HG03064 (cell line): ENCODE data around the gene FKBP9.
"Not testable (repeated sequence)": the region's sequence is repeated elsewhere in the genome, so short reads cannot be mapped to it uniquely, and the experiment has no call there.

ENCODE experiments used
- ATAC-seq: cut with Tn5 transposase; IDR thresholded peaks from one replicate; pipeline ENCODE4 v1.9.1; 2021; ENCODE audit warnings: low read depth; ENCODE audit not compliant: unreplicated experiment

Gene FKBP9

GRCh38 chr7:33004104-33004616, 46.9 kb downstream of the FKBP9 start:
- ATAC-seq, result not testable (repeated sequence)

- ATAC-seq, result not testable (repeated sequence)
Observed at GRCh38 chr7:33005193-33005592, 48.0 kb downstream of the FKBP9 start.

- not testable (repeated sequence) for ATAC-seq
Observed at GRCh38 chr7:33005690-33006089, 48.5 kb downstream of the FKBP9 start.

- no peak for ATAC-seq
Observed at GRCh38 chr7:33009734-33010133, 52.5 kb downstream of the FKBP9 start.

- ATAC-seq, result no peak
Observed at GRCh38 chr7:33012364-33012763, 55.1 kb downstream of the FKBP9 start.

GRCh38 chr7:33024189-33024757, 67.0 kb downstream of the FKBP9 start:
- ATAC-seq, result no peak

- ATAC-seq, result no peak
Observed at GRCh38 chr7:33035776-33036175, 78.5 kb downstream of the FKBP9 start.

GRCh38 chr7:33038639-33039038, 81.4 kb downstream of the FKBP9 start:
- ATAC-seq, result no peak

- no peak for ATAC-seq
Observed at GRCh38 chr7:33039257-33039902, 82.1 kb downstream of the FKBP9 start.

- no peak for ATAC-seq
Observed at GRCh38 chr7:33039903-33040292, 82.7 kb downstream of the FKBP9 start.

GRCh38 chr7:33040803-33041516, 83.7 kb downstream of the FKBP9 start:
- peak; percentile 90 for ATAC-seq

GRCh38 chr7:33041631-33042428, 84.6 kb downstream of the FKBP9 start:
- ATAC-seq, result no peak

GRCh38 chr7:33043501-33044400, 86.5 kb downstream of the FKBP9 start:
- ATAC-seq, result no peak

GRCh38 chr7:33044401-33044718, 87.1 kb downstream of the FKBP9 start:
- ATAC-seq, result no peak

- peak; percentile 32 for ATAC-seq
Observed at GRCh38 chr7:33044986-33045385, 87.7 kb downstream of the FKBP9 start.

GRCh38 chr7:33048257-33048656, 91.0 kb downstream of the FKBP9 start:
- ATAC-seq, result no peak

GRCh38 chr7:33048704-33049103, 91.5 kb downstream of the FKBP9 start:
- no peak for ATAC-seq

- ATAC-seq, result peak; percentile 43
Observed at GRCh38 chr7:33050535-33051318, 93.5 kb downstream of the FKBP9 start.

GRCh38 chr7:33053721-33054120, 96.5 kb downstream of the FKBP9 start:
- no peak for ATAC-seq
